ENCODE measurements around the gene TCEAL3.
"Not testable (repeated sequence)": the region's sequence is repeated elsewhere in the genome, so short reads cannot be mapped to it uniquely, and the experiment has no call there.

The TCEAL3 gene

DNA sequence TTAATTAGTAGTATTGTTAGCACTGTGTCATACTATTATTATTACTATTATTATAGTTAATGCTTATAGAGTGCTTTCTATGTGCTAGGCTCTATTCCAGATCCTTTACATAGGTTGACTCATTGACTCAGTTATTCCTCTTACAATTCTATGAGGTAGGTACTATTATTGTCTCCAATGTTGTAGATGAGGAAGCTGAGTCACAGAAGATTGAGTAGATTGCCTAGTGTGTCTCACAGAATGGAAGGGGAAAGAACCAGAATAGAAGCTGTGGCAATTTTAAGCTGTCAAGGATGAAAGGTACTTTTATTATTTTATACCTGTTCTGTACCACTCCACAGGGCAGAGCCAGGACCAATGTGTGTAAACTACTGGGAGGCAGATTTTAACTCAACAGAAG is 19.1 kb downstream of the TCEAL3 start:
- DNase-seq, result no peak

DNA sequence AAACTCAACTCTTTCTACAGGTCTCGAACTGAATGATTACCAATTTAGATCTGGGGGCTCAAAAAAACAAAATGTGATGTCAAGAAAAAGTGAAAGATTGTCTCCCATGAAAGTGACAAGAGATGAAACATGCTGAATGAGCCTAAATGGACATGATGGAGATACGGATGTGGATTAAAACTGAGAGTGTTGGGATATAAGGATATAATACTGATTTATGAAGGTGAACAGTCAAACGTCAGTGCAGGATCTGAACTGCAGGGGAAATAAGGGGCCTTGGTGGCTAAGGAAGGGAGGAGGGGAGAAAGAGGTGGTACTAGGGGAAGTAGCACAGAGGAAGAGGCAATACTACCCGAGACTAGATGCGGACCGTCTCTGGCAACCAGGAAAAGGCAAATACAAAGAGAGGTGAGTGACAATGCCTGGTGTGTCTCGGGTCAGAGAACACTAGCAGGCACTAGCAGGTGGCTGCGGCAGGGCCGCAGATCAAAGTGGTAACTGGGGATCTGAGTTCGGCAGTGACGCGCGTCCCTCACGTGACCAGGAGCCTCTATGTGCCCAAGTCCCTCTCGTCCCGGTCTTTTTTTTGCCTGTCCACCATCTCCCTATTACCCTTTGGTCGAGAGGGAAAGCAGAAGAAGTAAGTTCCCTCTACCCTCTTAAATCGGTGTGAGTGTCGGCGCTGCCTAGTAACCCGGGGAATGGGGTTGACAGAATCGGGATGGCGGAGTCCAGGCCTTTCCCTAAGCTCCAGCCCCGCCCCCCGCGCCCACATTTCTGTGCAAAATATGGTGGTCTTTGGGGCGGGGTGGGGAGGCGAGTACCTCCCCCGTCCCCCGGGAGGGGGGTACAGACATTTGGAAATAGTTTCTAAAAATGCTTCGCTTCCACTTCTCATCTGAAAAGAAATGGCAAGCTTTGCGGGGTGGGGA is 20.9 kb downstream of the TCEAL3 start, which contains the start of gene TCEAL1:
Gene TCEAL1, plus strand, starts transcription at position 590 of the 932 bp plus-strand sequence. CDS start 942 bp downstream, outside the sequence.
- DNase-seq, result peak; percentile 1 to 78 (median 47)

DNA sequence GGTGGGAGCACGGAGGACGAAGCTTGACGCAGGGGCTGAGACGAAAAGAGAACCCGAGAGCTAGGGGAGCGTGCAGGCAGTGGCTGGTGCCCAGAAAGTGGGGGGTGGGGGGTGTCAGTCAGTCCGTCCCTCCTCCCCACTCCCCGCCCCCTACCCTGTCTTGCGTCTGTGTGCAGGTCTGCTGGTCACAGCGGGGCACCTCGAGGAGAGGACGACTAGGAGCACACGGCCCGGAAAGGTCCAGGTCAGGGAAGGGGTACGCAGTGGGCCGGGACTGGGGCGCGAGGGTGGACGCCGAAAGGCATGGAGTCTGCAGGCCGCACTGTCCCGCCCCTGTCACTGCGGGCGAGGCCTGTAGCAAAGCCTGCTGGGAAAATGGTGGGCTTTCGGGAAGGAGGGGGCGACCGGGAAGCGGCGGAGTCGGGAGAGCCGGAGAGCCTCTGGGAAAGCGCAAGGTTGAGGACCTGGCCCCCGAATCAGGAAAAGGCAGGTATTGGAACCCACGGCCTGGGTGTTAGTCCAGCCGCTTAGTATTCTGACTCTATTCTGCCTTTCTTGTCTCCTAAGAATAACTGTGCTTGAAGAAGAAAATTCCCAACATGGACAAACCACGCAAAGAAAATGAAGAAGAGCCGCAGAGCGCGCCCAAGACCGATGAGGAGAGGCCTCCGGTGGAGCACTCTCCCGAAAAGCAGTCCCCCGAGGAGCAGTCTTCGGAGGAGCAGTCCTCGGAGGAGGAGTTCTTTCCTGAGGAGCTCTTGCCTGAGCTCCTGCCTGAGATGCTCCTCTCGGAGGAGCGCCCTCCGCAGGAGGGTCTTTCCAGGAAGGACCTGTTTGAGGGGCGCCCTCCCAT is 21.8 kb downstream of the TCEAL3 start:
- peak in 50 of 51 donors; percentile 1 to 84 (median 56) for DNase-seq

DNA sequence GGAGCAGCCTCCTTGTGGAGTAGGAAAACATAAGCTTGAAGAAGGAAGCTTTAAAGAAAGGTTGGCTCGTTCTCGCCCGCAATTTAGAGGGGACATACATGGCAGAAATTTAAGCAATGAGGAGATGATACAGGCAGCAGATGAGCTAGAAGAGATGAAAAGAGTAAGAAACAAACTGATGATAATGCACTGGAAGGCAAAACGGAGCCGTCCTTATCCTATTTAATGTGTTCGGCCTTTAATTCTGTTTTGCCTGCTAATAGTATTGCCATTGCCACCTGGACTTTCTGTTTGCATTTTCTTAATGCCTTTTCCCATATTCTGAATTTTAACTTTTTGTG is 22.4 kb downstream of the TCEAL3 start:
- no peak for DNase-seq

DNA sequence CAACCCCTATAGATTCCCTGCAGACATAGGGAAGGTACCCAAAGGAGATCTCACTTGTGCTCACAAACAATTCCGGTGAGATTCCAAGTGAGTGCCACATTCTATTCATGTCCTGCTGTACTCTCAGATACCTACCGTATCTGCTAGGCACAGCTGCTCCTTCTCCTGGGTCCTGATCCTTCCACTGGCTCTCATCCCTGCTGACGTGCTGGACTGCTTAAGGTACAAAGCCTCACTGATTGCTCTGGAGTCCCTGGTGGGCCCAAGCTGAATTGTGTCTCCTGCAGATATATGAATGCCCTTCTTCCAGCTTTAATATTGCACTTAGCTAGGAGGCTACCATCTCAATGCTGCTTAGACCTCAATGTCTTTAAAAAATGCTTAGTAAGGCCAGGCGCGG is 23.4 kb downstream of the TCEAL3 start:
- no peak for DNase-seq

DNA sequence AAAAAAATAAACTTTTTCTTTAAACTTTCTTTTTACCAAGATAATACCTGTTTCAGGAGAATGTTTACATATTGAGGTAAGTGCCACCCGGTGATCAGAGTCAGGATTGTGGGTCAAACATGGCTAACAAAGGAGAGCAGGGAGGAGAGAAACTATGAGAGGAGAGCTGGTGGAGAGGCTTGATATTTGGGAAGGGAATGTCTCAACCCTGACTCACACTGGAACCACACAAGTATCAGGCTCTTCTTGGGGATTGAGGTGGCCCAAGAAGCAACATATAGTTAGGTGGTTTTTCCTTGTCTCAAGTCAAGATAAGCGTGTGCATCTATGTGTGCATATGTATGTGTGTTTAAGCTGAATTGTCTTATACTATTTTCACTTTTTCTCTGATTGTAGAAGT is 27.7 kb downstream of the TCEAL3 start:
- no peak for DNase-seq

DNA sequence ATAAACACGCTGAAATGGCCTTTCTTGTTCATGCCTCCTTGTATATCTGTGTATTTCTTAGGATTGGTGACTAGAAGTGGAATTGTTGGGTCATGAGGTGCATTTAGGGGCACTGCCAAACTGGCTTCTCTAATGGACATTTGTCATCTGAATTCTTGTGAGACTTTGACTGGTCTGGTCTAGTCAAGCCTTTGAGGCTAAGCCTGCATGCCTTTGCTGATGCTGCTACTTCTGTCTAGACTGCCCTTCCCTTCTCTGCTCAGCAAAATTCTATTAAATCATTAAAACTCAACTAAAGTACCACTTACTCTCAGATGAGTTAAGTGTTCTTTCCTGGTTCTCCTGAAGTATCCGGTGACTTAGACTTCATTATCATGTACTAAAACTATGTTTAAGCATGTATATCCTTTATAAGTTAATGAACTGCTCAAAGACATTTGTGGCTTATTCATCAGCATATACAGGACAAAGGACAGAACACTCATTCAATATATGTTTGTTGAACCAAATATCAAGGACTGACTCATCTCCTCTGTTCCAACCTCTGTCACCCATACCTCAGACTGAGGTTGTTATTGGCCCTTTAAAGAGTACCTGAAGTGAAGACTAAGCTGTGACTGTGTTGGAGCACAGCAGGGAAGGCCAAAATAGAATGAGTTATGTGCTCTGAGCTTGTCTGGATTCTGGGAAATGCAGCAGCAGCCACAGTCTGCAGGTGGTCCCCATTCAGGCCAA is 30.0 kb downstream of the TCEAL3 start:
- DNase-seq, result no peak

DNA sequence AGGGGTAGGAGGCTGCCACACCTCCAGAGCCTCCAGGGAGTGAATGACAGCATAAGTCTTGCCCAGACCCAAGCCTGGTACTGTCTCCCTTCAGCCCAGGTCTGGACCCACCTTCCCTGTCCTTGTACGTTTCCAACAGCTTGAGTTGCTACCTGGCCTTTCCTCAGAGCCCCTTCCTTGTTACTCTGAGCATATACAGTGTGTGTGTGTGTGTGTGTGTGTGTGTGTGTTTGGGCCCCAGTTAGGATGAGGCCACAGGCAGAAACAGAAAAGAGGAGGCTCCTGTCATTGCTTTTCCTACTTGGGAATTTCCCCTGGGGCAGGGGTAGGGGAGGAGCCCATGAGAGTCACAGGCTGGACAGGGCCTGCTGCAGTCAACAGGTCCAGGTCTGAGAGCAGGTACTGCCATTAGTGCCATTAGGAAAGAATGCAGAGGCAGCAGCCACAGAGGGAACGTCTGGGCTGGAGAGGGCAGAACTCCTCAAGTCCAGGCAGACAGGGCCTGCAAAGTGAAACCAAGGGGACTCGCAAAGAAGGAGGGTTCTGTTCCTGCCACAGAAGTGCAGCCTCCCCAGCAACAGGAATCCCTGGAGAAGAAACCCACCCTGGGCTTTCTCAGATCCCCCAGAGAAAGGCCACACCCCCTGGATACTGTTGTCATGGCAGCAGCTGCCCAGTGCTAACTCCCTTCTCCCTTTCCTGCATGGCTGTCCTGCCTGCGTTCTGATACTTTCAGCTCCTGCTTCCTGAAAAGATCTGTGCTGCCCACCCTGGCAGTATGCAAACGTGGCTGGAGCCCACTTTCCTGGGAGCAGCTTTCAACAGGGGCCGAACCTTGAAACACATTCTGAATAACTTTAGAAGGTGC is 30.9 kb downstream of the TCEAL3 start:
- peak in 21 of 51 donors; percentile 0 to 19 (median 3) for DNase-seq

DNA sequence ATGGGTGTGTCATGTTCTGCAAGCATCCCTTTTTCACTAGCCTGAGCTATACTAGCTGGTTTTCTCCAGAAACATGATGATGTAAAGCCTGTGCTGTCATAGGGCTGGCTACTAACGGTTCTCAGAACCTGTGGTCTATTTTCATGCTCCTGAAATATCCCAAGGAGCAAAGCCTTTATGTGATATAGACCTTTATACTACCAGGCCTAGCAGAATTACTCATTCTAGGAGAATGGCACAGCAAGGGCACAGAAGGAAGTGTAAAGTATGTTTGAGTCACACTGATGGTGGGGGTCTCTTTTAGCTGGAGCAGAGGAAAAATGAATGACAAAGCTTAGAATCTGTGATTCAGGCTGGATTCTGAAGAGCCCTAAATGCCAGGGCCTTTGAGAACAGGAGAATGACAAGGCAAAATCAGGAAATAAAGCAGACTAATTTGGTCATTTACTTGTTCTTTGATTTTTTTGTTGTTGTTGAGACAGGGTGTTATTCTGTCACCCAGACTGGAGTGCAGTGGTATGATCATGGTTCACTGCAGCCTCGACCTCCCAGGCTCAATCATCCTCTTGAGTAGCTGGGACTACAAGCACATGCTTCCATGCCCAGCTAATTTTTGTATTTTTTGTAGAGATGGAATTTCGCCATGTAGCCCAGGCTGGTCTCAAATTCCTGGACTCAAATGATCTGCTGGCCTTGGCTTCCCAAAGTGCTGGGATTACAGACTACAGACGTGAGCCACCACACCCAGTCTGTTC is 32.8 kb downstream of the TCEAL3 start:
- DNase-seq, result no peak

DNA sequence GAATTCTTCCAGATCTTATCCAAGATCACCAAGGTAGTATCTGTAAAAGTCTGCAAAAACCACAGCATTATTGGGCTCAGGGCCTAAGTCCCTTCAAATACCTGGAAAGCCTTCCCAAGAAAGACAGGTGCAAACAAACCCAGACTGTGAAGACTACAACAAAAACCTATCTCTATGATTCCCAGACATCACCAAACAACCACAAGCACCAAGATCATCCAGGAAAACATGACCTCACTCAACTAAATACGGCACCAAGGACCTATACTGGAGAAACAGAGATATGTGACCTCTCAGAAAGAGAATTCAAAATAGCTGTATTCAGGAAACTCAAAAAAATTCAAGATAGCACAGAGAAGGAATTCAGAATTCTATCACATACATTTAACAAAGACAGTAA is 36.4 kb downstream of the TCEAL3 start:
- no peak for DNase-seq

DNA sequence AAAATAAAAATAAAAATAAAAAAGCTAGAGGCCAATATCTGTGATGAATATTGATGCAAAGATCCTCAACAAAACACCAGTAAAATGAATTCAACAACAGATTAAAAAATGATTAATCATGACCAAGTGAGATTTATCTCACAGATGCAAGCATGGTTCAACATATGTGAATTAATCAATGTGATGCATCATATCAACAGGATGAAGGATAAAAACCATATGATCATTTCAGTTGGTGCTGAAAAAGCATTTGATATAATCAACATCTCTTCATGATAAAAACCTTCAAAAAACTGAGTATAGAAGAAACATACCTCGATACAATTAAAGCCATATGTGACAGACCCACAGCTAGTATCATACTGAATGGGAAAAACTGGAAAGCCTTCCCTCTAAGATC is 39.9 kb downstream of the TCEAL3 start:
- DNase-seq, result no peak

DNA sequence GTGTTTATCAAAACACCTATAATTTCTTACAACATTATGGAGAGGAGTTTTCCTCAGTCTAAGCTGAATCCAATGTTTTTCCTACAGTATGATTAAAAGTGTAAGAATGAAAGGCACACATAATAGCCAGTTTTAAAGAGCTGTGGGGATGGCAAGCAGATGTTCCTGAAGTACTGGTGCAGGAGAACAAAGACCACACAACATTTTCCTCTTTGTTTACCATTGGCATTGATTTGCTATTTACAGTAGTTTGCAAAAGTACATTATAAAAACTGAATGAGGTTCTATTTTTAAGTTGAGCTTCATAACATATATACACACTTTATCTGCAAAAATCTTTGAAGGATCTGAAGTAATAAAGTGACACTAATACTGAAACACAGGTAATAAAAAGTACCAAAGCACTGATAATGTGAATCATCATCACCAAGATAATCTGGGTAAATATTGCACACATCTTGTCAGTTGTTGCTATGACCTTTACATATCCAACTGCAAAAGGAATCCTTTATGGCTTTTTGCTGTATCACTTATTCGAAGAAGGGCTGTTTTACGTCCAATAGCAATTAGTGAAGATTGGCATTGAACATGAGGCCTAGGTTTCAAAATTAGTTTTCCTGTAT is 43.5 kb downstream of the TCEAL3 start:
- no peak for DNase-seq

DNA sequence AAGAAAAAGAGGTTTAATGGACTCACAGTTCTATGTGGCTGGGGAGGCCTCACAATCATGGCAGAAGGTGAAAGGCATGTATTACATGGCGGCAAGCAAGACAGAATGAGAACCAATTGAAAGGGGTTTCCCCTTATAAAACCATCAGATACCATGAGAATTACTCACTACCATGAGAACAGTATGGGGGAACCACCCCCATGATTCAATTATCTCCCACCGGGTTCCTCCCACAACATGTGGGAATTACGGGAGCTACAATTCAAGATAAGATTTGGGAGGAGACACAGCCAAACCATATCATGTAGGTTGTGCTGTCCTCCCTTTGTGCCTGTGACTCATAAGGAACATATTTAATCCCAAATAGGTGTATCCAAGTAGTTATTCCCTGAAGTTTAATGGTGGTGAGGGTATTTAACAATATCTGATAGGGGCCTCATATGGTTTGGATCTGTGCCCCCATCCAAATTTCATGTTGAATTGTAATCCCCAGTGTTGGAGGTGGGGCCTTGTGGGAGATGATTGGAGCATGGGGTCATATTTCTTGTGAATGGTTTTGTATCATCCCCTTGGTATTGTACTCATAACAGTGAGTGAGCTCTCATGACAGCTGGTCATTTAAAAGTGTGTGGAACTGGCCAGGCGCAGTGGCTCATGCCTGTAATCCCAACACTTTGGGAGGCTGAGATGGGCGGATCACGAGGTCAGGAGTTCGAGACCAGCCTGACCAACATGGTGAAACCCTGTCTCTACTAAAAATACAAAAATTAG is 47.7 kb downstream of the TCEAL3 start:
- not testable (repeated sequence) for DNase-seq

DNA sequence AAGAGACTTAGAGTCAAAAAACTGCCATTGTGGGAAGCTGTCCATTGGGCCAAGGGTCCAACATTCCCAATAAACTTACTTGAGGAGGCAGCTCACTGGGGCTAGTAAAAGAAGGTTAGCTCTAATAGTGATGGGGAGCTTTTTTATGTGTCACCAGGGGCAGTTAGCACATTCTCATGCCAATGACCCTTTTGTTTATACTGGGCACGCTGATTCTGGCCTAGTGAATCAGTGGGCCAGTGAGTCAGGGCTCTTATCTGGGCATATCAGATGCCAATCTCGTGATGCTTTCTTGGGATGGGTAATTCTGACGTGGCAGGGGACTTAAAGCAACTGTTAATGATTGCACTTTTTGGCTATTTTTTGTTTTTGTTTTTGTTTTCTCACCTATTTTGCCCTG is 48.9 kb downstream of the TCEAL3 start:
- no peak for DNase-seq

DNA sequence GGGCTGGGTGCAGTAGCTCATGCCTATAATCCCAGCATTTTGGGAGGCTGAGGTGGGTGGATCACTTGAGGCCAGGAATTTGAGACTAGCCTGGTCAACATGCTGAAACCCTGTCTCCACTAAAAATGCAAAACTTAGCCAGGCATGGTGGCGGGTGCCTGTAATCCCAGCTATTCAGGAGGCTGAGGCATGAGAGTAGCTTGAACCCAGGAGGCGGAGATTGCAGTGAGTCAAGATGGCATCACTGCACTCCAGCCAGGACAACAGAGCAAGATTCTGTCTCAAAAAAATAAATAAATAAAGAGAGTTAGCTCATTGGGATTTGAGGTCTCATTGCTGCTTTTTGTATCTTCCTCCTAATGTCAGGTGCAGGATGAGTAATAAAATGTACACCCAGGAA is 49.3 kb downstream of the TCEAL3 start:
- not testable (repeated sequence) for DNase-seq

DNA sequence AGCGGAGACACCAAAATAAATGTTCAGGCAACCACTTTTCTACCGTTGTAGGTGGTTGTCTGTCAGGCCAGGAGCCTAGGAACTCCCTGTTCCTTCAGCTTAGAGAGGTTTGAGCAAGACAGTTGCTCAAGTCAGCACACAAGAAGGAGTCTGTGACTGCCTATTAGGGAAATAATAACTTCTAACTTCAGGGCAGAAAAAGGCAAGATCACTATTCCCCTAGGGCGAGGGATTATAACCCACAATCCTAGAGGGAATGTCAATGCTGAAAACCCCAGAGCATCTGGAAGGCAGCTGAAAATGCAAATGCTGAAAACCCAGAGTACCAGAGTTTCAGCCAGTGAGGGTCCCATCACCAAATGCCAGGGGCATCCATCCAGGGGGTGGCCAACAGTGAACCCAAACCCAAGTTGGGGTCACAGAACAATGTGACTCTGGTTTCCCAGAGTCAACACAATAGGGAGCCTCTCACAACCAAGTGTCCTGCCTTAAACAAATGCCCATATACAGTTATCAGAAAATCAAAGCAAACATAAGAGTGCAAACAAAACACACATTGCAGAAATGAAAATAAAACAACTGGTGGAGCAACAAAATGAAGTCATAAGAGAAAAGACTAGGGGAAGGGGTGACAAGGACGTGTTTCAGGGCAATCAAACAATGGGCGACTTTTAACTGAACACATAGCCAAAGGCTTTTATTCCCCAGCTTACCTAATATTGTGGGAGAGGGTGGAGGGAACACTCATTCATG is 51.1 kb downstream of the TCEAL3 start:
- DNase-seq, result no peak

DNA sequence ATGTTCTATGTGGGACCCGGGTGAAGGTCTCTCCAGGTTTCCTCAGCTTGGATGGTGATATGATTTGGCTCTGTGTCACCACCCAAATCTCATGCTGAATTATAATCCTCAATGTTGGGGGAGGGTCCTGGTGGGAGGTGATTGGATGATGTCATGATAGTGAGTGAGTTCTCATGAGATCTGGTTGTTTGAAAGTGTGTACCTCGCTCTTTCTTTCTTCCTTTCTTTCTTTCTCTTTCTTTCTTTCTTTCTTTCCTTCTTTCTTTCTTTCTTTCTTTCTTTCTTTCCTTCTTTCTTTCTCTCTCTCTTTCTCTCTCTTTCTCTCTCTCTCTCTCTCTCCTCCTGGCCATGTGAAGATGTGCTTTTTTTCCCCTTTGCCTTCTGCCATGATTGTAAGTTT is 51.7 kb downstream of the TCEAL3 start:
- not testable (repeated sequence) for DNase-seq

Measured in hypothalamus (tissue), 51 donors.